C4-2B (cell line): ENCODE results near the gene TAOK2.

ENCODE experiments used
- CTCF ChIP-seq: fragments of 450-650 bp; conservative IDR thresholded peaks from 2 replicates; pipeline ENCODE4 v1.5.1; 2017; ENCODE audit warnings: mild to moderate bottlenecking
- ZFX ChIP-seq: fragments of 450-650 bp; IDR thresholded peaks from 2 replicates; pipeline ENCODE4 v1.6.1; 2017

- TF ChIP-seq CTCF (no peak), ZFX (no peak)
These were observed 15.6 kb downstream of the TAOK2 start for GRCh38 chr16:29989111-29989858.
